Left ventricle myocardium superior (tissue), 1 donor: ENCODE measurements around the gene TBRG4. TPM values are rescaled to one million over a fixed set of nuclear protein-coding genes. Genes with fewer than 3 reads are reported as not detected.
"Not testable (repeated sequence)": the region's sequence is repeated elsewhere in the genome, so short reads cannot be mapped to it uniquely, and the experiment has no call there.

Source experiments
- ATAC-seq: fragments of 200-7000 bp; cut with Tn5 transposase; one replicate; pipeline ENCODE4 v1.9.1; 2020; ENCODE audit warnings: mild to moderate bottlenecking, moderate library complexity
- DNase-seq: peaks from one replicate; pipeline ENCODE4 v3.0.0-alpha.2; 2020
- intact Hi-C: fragments of 100-400 bp; cut with micrococcal nuclease; formaldehyde crosslinking; loops from one replicate; pipeline ENCODE4 v1.11.0; 2022
- total RNA-seq: library from RNA; stranded (reverse); fragmentation: NEBNext Ultra II Directional; extraction: Animal tissue kit (Norgen Biotek cat#: 25700); gene quantifications from one replicate; pipeline ENCODE4 v1.2.1, GENCODE V29; 2021
- donor health status: DM: no; HTN: yes; CAD: no; lungs with severe emphysema.

The TBRG4 gene
- total RNA-seq, 1 donor from 2014 or later, result 83.0 TPM

DNA sequence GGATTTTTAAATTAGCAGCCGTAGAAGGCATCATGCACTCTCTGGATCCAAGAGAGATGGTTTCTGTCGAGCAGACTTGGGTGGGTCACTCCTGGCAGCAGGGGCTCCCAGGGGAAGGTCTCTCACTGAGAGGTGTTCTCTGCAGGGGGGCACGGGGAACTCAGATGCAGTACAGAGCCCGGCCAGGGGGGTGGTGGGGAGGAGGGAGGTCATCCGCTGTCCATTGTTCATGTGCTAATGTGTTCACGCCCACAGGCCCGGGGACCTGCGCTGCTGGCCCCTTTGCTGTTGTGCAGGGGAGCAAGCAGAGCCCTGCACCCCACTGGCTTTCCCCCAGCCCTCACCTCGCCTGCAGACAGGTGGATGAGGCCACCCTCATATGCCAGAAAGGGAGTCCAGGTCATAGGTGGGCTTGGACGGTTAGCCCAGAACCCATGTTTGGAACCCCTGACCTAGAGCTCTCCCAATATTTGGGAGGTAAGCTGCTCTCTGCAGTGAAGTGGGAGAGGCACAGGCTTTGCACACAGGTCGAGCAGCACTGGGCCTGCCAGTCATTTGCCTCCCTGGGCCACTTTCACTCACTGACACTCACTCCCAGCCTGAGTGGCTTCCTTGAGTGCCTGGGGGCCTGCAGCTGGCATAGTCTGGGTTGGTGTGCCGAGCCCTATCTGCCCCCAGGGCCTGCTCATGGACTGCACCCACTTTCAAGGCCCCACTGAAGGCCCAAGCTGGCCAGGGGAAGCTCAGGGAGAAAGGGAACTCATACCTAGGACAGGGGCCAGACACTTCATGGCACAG is 12.6 kb upstream of the TBRG4 start:
- intact Hi-C loops, result no loop called here
- no peak for DNase-seq
- ATAC-seq, result no peak

DNA sequence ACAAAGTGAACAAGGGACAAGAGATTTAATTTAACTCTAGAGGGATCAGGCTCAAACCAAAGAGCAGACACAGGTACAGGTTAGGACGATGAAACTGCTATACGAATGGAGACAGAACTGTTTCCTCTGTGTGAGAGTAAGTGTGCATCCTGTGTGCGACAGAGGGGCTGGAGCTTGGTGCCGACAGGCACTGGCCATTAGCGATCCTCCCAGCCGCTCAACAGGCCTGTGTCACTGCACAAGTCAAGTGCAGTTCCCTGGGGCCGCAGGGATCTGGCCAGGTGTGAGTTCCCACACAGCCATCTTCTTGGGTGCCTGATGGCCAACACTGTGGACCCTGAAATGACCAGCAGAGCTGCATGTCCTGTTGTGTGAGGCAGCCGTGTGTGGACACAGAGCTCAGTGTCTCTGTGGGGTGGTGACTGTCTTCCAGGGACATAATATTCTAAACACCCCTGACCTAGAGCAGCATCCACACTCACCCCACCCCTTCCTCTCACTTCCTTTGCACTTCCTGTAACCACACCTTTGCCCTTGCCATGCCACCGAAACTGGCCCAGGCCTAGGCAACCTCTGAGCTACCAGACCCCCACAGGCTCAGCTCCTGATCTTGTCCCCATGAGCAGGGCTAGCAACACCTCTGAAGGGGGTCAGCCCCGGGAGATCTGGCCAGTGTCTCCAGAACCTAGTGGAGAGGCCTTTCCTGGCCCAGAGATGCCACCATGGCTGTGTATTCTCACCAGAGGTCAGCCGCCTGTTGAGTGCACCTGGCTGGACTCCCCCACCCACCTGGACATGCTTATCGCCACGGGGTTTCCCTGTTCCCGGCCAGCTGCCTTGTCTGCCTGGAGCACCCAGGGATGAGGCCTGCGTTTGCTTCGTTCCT is 11.7 kb upstream of the TBRG4 start:
- DNase-seq (no peak), ATAC-seq (no peak)
- intact Hi-C loops, result no loop called here

DNA sequence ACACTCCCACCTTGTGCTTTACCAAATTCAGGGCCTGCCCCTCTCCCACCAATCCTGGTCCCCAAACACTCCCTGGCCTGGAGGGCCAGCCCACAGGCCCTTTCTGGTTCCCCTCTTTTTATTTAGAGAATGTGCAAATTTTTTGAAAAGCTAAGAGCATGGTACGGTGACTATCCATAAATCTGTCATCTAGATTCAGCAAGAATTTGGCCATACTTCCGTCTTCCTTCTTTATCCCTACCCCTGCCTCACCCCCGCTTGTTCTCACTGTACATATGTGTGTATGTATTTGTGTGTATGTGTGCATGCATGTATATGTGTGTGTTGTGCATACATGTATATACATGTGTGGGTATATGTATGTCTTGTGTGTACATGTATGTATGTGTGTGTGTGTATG is 8.1 kb upstream of the TBRG4 start:
- intact Hi-C loops, result loop anchor here (10.0 kb wide), 1 partner anchor 135 kb away; no protein-coding TSS in a partner anchor
- ATAC-seq (no peak), DNase-seq (no peak)

DNA sequence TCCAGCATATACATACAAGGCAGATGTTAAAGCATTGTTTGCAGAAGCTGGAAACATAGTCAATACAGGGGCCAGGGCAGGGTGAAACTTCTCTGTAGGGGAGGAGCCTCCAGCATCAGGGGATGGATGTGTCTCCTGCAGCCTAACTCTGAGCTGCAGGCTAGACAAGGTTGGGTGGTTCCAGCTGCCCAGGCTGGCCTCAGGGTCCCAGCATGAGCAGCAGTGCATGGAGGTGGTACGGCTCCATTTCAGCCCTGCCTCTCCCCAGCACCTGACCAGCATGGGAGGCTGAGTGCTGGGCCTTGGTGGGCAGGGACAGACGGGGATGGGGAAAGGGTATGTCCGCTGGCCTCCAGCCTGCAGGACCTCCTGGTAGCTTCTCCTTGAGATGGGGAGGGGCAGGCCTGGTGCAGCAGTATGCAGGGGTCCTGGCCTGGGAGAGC is 7.4 kb upstream of the TBRG4 start:
- DNase-seq, result no peak
- intact Hi-C loops, result loop anchor here (10.0 kb wide), 1 partner anchor 134 kb away; no protein-coding TSS in a partner anchor
- no peak for ATAC-seq

- intact Hi-C loops, result loop anchor here (10.0 kb wide), 1 partner anchor 133 kb away; no protein-coding TSS in a partner anchor
- no peak for ATAC-seq
- no peak for DNase-seq
Measured at GRCh38 chr7:45118292-45118691, 6.8 kb upstream of the TBRG4 start.

DNA sequence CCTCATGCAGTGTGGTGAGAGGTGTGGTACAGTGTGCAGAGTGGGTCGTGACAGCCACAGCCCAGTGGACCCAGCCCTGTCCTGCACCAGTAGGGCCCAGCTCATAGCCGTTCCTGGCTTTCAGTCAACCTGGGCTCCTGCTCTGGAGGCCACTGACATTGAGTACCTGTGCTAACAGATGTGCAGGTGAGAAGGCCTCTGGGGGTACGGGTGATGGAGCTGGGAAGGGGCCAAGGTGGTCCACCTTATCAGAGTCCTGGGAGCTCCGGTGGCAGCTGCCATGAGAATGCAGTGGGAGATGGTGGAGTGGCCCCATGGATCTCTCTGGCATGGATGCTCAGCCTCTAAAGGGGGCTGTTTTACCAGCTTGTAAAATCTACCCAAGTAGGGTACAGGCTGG is 6.1 kb upstream of the TBRG4 start:
- no peak for ATAC-seq
- no peak for DNase-seq
- intact Hi-C loops, result loop anchor here (10.0 kb wide), 1 partner anchor 133 kb away; no protein-coding TSS in a partner anchor

DNA sequence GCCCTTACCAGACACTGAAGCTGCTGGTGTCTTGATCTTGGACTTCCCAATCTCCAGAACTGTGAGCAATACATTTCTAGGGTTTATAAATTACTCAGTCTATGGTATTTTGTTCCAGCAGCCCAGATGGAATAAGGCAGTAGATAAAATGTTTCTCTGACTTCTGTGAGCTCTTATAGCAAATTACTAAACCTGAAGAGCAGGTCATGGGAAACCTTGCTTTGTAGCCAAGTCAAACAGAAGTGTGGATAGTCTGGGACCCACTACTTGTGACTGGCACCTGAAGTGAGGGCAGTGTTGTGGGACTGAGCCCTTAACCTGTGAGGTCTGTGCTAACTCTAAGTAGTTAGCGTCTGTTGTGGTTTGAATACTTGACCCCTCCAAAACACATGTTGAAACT is 4.6 kb upstream of the TBRG4 start:
- ATAC-seq (no peak), DNase-seq (no peak)
- intact Hi-C loops, result loop anchor here (10.0 kb wide), 1 partner anchor 131 kb away; no protein-coding TSS in a partner anchor

- intact Hi-C loops, result loop anchor here (10.0 kb wide), 1 partner anchor 130 kb away; no protein-coding TSS in a partner anchor
- no peak for DNase-seq
- no peak for ATAC-seq
Measured at GRCh38 chr7:45114926-45115325, 3.4 kb upstream of the TBRG4 start.

DNA sequence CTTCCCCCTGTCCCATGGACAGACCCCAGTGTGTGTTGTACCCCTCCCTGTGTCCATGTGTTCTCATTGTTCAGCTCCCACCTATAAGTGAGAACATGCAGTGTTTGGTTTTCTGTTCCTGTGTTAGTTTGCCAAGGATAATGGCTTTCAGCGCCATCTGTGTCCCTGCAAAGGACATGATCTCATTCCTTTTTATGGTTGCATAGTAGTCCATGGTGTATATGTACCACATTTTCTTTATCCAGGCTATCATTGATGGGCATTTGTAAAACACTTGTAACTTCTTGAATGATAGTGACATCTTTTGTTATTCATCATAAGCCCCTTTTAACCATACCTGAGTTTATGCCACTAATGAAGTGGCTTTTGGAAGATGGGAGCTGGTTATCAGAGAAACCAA is 2.8 kb upstream of the TBRG4 start:
- DNase-seq, ATAC-seq: not testable (repeated sequence)
- intact Hi-C loops, result loop anchor here (10.0 kb wide), 1 partner anchor 129 kb away; no protein-coding TSS in a partner anchor

DNA sequence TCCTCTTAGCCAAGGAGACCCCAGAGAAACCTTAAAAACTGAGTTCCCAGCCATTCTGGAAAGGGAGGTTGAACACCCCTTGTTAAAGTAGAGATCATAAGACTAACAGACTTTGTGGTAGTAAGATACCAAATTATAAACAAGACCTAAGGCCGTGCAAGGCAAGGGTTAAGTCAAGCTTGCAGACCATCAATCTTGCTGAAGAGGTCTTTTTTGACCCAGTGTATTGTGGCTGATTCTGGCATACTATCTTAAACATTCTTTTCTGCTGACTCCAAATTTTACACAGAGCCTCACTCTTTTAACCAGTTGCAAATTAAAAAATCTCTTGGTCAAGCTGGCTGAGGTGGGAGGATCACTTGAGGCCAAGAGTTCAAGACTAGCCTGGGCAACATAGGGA is 1.2 kb upstream of the TBRG4 start:
- ATAC-seq (no peak), DNase-seq (no peak)
- intact Hi-C loops, result loop anchor here (10.0 kb wide), 1 partner anchor 128 kb away; no protein-coding TSS in a partner anchor

GRCh38 chr7:45108863-45109262 is 2.6 kb downstream of the TBRG4 start:
- intact Hi-C loops, result no loop called here
- ATAC-seq (no peak), DNase-seq (no peak)

GRCh38 chr7:45107356-45107755 is 4.1 kb downstream of the TBRG4 start:
- ATAC-seq, result no peak
- intact Hi-C loops, result no loop called here
- DNase-seq, result no peak

- no peak for ATAC-seq
- DNase-seq, result no peak
- intact Hi-C loops, result no loop called here
Measured at GRCh38 chr7:45106820-45107219, 4.7 kb downstream of the TBRG4 start.

- DNase-seq (no peak), ATAC-seq (peak; percentile 41)
- intact Hi-C loops, result no loop called here
Measured at GRCh38 chr7:45105588-45106188, 5.8 kb downstream of the TBRG4 start.

- no peak for DNase-seq
Measured at GRCh38 chr7:45104844-45105587, 6.5 kb downstream of the TBRG4 start.

DNA sequence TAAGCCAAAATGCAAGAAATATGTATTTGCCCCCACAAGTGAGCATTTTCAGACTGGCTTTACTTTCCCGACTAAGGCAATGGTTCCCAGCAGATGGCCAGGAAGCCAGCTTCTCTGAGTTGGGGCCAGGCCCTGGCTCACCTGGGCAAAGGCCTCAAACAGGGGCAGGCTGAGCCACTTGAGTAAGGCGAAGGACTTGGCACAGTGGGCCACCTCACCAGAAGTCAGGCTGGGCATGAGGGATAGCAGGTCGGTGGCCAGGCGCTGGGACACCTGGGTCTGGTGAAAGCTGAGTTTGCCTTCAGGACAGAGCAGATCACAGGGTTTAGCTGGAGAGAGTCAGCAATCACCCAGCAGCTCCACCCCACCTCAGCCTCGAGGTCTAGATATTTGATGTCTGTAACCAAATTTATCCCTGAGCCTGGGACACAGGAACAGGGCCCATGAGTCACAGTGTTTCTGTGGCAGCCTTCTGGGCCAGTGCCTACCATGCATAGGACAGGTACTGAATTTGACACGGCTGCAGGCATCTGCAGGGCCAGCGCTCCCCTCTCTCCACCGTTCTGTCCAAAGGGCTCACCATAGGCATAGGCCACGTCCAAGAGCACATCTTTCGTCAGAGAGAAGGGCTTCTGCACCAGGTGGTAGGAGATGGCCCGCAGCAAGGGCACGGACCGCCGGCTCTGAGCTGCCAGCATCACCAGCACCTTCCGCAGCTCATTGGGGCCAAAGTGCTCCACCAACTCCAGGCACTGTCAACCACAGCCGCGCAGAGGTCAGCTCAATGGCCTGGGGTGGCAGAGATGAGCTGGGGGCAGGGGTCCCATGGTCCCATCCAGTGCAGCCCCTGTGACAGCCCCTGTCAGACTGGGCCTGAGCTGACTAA is 7.3 kb downstream of the TBRG4 start:
- no peak for DNase-seq
- intact Hi-C loops, result no loop called here
- ATAC-seq, result no peak

More at GRCh38 chr7:45104844-45105587, 6.5 kb downstream of the TBRG4 start:
- ATAC-seq, result no peak
- intact Hi-C loops, result no loop called here

- ATAC-seq (no peak), DNase-seq (no peak)
- intact Hi-C loops, result no loop called here
Measured at GRCh38 chr7:45102785-45103712, 8.4 kb downstream of the TBRG4 start.
